OCI-LY3 (cell line): ENCODE results near the gene RIN1.

Experiments used
- CTCF ChIP-seq: fragments of 200-600, 300-600 bp; sonication (generic); IDR thresholded peaks from 2 replicates; pipeline ENCODE4 v1.5.1; 2014; ENCODE audit warnings: antibody characterized with exemption, low read length, low read depth
- EZH2phosphoT487 ChIP-seq: fragments of 200-600 bp; shearing (Covaris generic); IDR thresholded peaks from 2 replicates; pipeline ENCODE4 v1.6.1; 2018; ENCODE audit warnings: antibody characterized with exemption, mixed run types, low read depth

- TF ChIP-seq CTCF (peak; percentile 37; the same call in 1 of the 2 replicates), EZH2phosphoT487 (no peak)
Observed at GRCh38 chr11:66311965-66312548, 24.2 kb downstream of the RIN1 start.
